IPS-18c (cell line): ENCODE results near the gene TRMT2A.
"Not testable (repeated sequence)": the region's sequence is repeated elsewhere in the genome, so short reads cannot be mapped to it uniquely, and the experiment has no call there.

Experiments used
- H3K4me3 ChIP-seq: 2 replicates; pipeline ENCODE4 v1.7.0; 2013; ENCODE audit warnings: low read depth, mild to moderate bottlenecking, low read length, moderate library complexity; ENCODE audit not compliant: insufficient read depth
- H3K9me3 ChIP-seq: one replicate; pipeline ENCODE4 v1.6.1; 2013; ENCODE audit warnings: mild to moderate bottlenecking, low read length, moderate library complexity; ENCODE audit not compliant: control insufficient read depth, insufficient read depth

TRMT2A gene

DNA sequence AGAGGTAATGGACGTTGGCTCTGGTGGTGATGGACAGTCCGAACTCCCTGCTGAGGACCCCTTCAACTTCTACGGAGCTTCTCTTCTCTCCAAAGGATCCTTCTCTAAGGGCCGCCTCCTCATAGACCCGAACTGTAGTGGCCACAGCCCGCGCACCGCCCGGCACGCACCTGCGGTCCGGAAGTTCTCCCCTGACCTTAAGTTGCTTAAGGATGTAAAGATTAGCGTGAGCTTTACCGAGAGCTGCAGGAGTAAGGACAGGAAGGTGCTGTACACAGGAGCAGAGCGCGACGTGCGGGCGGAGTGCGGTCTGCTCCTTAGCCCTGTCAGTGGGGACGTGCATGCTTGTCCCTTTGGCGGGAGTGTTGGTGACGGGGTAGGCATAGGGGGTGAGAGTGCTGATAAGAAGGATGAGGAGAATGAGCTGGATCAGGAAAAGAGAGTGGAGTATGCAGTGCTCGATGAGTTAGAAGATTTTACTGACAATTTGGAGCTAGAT lies 30.9 kb downstream of the TRMT2A start:
- no peaks in the 10 kb centered on the region for H3K9me3 ChIP-seq

DNA sequence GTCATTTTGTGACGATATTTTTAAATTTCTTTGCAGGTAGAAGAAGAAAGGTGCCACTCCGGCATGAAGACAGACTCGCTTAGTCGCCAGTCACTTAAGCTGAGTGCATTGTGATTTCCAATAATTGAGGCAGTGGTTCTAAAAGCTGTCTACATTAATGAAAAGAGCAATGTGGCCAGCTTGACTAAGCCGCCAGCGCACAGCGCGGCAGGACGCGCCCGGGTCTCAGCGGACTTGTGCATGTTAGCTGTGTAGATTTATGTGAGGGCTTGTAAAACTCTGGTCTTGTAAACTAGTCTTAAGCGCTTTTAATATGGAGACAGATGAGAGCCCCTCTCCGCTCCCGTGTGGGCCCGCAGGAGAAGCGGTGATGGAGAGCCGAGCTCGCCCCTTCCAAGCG lies 31.4 kb downstream of the TRMT2A start:
- H3K4me3 ChIP-seq, result no peak overlapping the region
- H3K9me3 ChIP-seq, result no peaks in the 10 kb centered on the region

More for the DNA sequence above, 30.9 kb downstream of the TRMT2A start:
- H3K4me3 ChIP-seq, result no peak overlapping the region

DNA sequence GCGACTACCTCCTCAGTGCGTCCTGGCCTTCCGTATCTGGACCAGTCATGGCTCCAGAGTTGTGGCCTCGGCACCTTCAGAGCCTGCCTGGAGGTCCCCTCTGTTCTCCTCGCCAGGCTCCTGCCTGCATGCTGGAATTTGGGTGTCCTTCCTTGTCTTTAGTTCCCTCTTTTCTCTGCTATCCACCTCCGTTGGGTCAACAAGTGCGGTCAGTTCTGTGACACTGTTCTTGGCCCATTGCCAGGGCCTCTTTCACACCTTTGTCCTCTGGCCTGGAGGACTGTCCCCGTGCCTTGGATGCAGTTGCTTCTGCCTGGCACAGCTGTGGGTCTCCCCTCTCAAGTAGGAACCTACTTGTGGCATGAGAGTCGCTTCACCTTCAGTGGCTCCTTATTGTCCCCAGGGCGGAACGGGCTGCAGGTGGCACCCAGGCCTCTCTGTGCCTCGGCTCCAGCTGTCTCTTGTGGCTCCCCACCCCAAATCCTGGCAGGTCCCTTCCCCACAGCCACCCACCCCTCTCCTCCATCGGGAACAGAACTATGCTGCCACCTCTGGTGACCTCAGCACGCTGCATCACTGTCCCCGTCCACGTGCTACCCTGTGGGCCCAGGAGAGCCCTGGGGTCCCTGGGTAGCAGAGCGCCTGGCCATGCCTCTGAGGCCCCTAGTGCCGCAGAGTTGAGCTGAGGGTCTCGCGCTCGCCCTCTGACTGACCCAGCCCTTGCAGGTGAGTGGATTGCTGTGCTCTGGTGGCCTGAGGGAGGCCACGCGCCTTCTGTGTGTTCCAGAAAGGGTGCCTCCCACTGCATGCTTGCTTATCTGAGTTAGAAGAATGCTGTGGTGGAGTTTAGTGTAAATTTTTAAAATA lies 32.2 kb downstream of the TRMT2A start:
- H3K9me3 ChIP-seq, result no peaks in the 10 kb centered on the region
- H3K4me3 ChIP-seq, result no peak overlapping the region

DNA sequence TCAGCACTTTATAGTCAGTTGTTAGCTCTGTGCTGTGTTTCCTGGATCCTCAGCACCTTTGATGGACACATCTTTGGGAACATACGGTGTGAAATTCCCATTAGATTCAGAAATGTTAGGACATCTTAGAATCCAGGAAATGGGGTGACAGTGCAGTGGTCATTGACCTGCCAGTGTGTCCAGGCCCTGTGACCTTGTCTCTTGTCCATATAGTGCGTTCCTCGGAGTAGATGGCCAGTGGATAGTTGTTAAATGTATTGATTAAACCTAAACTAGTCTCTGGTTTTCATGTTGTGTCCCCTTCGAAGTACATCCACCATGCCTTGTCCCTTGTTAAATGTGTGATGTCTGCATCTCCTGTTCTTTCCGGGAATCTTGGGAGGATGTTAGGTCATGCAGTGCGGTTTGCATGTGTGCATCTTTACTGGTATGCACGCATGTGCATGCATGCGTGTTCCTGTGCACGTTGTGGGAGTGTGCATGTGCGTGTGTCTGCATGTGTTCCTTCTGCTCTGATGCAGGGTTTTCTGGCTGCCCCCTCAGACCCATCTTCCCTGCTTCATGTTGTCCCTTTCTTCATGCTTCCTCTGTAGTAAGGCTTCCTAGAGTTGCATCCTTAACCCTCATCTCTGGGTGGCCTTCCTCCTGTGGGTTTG lies 33.0 kb downstream of the TRMT2A start:
- no peak overlapping the region for H3K4me3 ChIP-seq

DNA sequence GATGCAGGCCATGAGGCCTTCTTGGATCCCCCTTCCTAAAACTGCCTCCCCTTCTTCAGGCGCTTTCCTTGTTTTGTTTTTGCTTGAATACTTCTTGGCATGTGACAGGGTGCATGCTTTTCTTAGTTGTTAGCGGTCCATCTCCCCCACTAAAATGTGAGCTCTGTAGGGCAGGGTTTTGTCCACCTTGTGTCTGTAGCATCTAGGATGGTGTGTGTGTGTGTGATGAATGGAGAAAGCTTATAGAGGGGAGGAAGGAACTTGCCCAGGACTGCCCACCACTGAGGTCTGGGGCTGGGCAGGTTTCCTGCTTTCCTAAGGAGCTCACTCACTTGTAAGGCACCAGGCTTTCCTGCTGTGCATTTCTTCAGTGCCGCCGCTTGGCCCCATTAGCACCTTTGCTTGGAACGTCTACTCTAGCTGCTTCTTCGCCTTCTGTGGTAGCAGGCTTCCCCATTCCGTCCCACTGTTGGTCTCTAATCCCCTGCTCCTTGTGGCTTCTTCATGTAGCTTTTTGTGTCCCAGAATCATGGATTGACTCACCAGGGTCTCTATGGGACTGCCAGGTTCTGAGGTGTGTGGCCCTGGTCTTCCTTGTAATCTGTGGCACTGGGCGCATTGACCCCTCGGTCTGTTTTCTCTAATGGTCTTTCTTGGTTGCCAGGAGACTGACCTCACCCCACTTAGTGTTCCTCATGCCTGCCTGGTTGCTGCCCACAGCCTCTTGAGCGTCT lies 33.7 kb downstream of the TRMT2A start:
- H3K4me3 ChIP-seq, result no peak overlapping the region
- no peaks in the 10 kb centered on the region for H3K9me3 ChIP-seq

More for the DNA sequence above, 33.0 kb downstream of the TRMT2A start:
- no peaks in the 10 kb centered on the region for H3K9me3 ChIP-seq

DNA sequence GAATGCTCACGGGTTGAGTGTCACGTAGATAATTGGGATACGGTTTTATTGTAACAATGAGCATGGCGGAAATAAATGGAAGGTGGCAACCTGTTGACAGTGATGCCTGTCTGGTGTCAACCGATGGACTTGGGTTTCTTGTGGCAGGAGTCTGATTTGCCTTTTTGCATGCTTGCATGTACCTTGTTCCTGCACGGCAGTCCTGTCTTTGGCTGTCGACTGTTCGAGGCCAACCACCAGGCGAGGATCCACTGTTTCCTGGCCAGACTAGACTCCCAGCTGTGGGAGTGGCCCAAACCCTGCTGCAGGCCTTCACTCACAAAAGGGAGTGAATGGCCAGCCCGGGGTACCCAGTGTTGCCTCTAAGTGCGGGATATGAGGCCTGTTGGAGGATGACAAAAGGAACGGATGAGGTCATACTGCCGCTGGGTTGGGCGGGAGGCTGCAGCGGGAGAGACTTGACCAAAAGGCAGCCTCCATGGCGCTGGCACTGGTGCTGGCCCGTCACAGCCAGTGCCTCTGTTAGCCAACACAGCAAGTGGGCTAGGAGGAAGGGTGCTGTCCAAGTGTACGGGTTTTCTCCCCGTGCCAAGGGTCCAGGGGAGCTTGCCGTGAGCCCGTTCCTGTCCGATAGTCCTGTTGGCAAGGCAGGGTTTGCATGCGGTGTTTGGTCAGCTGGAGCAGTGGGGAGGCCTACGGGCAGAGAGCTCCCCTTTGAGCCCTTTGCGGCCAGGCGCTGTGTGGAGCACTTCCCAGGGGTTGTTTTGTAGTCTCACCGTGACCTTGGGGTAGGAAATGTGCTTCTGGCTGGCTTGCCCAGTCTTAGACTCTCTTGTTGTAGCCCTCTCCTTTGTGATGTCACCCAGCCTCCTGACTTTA lies 36.0 kb downstream of the TRMT2A start:
- Histone ChIP-seq H3K4me3 (peak overlapping the region; percentile 90), H3K9me3 (no peaks in the 10 kb centered on the region)

DNA sequence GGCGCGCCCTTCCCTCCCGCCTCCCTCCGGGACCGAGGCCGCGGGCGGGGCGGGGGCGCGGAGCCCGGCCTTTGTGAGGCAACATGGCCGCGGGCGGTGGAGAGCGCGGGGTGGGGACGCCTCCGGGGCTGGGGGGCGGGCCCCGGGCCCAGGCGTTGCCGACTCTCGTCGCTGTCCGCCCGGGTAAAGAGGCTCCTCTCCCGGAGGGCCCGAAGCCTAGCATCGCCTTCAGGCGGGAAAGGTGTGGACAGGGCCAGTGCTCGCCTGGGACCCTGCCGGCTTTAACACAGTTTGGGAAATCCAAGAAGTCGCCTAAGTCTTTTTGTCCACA lies 36.6 kb downstream of the TRMT2A start:
- H3K4me3 ChIP-seq, result peak overlapping the region; percentile 90
- no peaks in the 10 kb centered on the region for H3K9me3 ChIP-seq

DNA sequence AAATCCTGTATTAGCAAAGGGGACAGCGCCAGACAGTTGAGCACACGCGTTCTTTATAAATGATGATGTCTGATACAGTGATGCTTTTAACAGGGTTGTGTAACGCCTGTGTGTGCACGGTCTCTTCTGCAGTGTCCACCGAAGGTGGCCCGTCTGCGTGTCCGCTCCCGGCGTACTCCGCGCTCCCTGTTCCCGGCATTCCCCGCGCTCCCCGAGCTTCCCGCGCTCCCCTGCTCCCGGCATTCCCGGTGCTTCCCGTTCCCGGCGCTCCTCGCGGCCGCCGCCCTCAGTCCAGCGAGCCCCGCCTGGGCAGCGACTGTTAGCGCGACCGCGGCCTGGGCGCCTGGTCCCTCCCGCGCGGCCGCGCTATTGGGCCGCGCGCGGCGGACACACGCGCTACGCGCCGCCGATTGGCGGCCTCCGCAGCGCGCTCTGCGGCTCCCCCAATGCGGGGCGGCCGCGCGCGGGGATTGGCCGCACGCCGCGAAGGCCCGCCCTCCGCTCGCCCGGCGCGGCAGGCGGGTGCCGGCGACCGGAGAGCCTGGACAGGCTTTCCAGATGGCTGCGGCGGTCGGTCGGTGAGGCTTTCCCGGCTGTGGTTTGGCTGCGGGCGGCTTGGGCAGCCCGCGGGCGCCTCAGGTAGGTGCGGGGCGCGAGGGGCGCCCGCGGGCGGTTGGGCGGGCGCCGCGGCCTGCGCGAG lies 37.1 kb downstream of the TRMT2A start, which contains the start of gene DGCR8:
DGCR8 (plus strand) TSS at position 497 of the 700 bp plus-strand sequence. CDS start 5,723 bp downstream, outside the sequence.
- H3K9me3 ChIP-seq, result no peaks in the 10 kb centered on the region
- peak within 1 kb of the TSS; percentile 90 for H3K4me3 ChIP-seq

DNA sequence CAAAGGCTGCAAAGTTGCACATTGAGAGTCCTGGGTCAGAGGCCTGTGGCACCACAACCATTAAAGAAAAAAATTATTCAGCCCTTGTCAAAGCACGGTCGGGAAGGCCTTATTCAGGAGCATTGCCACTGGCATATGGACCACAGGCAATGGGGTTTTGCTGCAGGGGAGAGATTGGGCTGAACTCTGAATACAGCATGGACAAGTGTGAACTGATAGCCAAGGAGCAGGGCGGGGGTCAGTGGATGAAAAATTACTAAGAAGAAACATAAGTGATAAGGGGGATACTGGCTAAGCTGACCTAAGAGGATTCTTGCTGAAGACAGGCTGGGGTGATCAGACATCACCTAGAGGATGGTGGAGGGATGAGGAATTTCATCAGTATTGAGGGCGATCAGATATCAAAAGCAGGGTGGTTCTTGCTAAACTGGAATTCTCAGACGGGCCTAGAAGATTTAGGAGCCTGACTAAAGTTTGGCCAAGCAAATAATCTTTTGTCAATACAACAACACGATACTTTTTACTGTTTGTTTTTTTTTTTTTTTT lies 40.3 kb downstream of the TRMT2A start:
- no peak overlapping the region for H3K4me3 ChIP-seq
- no peaks in the 10 kb centered on the region for H3K9me3 ChIP-seq

DNA sequence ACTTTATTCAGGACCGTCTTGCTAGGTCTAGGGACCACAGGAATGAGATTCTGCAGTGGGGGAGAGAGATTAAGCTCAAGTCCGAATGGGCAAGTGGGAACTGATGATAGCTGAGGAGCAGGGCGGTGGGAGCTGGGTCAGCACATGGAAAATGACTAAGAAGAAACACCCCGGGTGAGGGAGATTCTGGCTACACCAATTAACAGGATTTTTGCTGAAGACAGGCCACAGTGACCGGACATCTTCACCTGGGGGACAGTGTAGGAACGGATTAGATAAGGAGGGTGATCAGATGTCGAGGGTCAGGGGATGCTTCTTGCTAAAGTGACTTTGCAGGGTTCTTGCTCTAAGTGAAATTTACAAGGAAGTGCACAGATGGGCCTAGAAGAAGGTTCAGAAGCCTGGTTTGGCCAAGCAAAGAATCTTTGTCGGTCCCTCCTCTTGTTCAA lies 45.5 kb downstream of the TRMT2A start:
- Histone ChIP-seq H3K4me3 (no peak overlapping the region), H3K9me3 (no peaks in the 10 kb centered on the region)

DNA sequence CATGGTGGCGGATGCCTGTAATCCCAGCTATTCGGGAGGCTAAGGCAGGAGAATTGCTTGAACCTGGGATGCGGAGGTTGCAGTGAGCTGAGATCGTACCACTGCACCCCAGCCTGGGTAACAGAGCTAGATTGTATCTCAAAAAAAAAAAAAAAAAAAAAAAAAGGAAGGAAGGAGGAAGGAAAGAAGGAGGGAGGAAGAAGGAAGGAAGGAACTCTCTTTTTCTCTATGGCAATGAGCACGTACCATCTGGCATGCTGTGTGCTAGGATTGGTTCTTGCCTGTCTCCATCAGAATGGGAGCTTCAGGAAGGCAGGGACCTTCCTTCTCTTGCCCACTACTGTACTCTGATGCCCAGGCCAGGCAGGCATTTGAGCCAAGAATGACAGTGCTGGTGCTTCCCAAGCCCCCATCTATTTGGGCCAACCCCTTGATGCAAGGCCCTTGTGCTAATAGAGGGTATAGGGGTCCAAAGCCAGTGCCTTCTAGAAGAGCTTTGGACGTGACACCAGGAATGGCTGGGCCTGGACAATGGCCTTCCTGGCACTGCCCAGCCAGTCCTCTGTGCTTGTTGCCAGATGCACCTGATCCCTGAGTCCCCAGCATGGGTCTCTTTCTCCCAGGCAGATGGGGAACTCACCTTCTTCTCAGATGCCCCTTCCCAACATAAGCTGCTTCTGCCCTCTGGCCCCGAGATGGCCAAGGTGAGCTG lies 47.5 kb downstream of the TRMT2A start:
- Histone ChIP-seq H3K9me3 (no peaks in the 10 kb centered on the region), H3K4me3 (no peak overlapping the region)

DNA sequence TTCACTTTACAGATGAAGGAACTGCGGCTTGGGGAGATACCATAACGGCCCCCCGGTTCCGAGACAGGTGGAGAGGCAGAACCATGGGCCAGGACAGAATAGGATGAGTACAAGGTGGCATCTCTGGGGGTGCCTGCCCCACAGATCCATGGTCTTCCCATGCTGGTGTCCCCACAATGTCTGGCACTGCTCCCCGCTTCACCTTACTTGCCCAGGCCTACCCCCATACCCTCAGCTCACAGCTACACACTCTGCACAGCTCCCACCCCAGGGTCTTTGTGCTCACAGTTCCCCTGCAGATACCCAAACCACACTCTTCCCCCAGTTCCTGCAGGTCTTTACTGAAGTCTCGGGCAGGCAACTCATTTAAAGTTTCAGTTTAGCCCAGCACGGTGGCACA lies 48.4 kb downstream of the TRMT2A start:
- no peak overlapping the region for H3K4me3 ChIP-seq
- H3K9me3 ChIP-seq, result no peaks in the 10 kb centered on the region

DNA sequence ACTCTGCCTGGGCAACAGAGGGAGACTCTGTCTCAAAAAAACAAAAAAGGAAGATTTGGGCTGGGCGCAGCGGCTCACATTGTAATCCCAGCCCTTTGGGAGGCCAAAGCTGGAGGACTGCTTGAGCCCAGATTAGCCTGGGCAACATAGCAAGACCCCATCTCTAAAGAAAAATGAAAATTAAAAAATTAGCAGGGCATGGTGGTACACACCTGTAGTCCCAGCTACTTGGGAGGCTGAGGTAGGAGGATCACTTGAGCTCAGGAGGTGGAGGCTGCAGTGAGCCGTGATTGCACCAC lies 49.7 kb downstream of the TRMT2A start:
- not testable (repeated sequence) for H3K4me3 ChIP-seq, H3K9me3 ChIP-seq

DNA sequence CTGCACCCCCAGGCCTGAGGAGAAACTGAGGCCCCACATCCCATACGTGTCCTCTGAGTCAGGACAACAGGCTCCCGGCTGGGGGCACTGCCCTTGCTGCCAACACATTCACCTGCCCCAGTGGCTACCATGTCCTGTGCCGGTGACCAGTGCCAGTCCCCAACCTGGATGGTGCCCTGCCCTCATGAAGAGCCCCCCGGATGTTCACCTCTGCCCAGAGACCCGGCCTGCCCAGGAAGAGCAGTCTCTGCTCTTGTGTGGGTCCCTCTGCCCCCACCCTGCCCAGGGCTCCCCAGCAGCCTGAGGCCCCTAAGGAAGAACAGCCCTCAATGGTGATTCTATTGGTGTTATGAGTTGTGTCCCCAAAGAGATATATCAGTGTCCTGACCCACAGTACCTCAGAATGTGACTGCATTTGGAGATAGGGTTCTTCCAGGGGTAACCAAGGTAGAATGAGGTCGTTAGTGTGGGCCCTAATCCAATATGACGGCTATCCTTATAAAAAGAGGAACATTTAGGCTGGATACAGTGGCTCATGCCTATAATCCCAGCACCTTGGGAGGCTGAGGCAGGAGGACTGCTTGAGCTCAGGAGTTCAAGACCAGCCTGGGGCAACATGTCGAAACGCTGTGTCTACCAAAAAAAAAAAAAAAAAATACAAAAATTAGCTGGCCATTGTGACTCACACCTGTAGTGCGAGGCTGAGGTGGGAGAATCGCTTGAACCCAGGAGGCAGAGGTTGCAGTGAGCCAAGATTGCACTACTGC lies 50.2 kb downstream of the TRMT2A start:
- Histone ChIP-seq H3K4me3 (no peak overlapping the region), H3K9me3 (no peaks in the 10 kb centered on the region)
